ENCODE data around the gene PCLO.

- TF ChIP-seq CTCF (IDR thresholded peaks at IDR 0.05; ENCODE audit: control extremely low read depth in 1 of 3, insufficient read depth in 1 of 3, low read depth in 1 of 3, low read length in 3 of 3) = no peak
- no peak for TF ChIP-seq CBX8 (IDR thresholded peaks at IDR 0.05; ENCODE audit: borderline replicate concordance, low read depth, low read length)
- TF ChIP-seq POLR2AphosphoS5 (IDR thresholded peaks at IDR 0.05; ENCODE audit: low read depth, low read length) = no peak
- TF ChIP-seq TAF1 (IDR thresholded peaks at IDR 0.05; ENCODE audit: low read depth, low read length) = no peak
- no peak for TF ChIP-seq POLR2A (IDR thresholded peaks at IDR 0.05; ENCODE audit: control extremely low read depth in 1 of 2, low read depth in 2 of 2, low read length in 2 of 2)
Observed at GRCh38 chr7:82964150-82964882, 198.4 kb downstream of the PCLO start.
